Thyroid gland (tissue), 4 donors: ENCODE measurements around the gene MYPN. TPM values are rescaled to one million over a fixed set of nuclear protein-coding genes. Genes with fewer than 3 reads are reported as not detected.

ENCODE experiments used
- DNase-seq, 2 donors: peaks; one replicate each; pipeline ENCODE4 v3.0.0-alpha.2; 2019
- H3K27ac ChIP-seq, 3 donors: fragments of 200-600 bp; sonication (generic); 1 replicate in 2 of 3; 2 replicates in 1 of 3; pipeline ENCODE4 v1.5.1; 2016 to 2019; ENCODE audit warnings: mild to moderate bottlenecking in 1 of 3, moderate library complexity in 1 of 3
- H3K27me3 ChIP-seq: fragments of 200-600 bp; sonication (generic); one replicate; pipeline ENCODE4 v1.5.1; 2019
- H3K36me3 ChIP-seq, 2 donors: fragments of 200-600 bp; sonication (generic); one replicate each; pipeline ENCODE4 v1.5.1; 2016 to 2019
- H3K4me1 ChIP-seq, 2 donors: fragments of 200-600 bp; sonication (generic); one replicate each; pipeline ENCODE4 v1.5.1; 2017 to 2019
- H3K4me3 ChIP-seq, 3 donors: fragments of 200-600 bp; sonication (generic); replicated peaks in 1 of 3; 1 replicate in 2 of 3; 2 replicates in 1 of 3; pipeline ENCODE4 v1.5.1; 2016; ENCODE audit warnings: mild to moderate bottlenecking in 1 of 3
- H3K9me3 ChIP-seq: fragments of 200-600 bp; sonication (generic); one replicate; pipeline ENCODE4 v1.5.1; 2017
- CTCF ChIP-seq, 6 experiments: fragments of 200-600 bp in 3 of 6; fragments of 450-650 bp in 3 of 6; sonication (generic) in 3 of 6; IDR thresholded peaks; one replicate each; pipeline ENCODE4 v1.5.1; 2016 to 2019; ENCODE audit warnings: antibody characterized with exemption in 6 of 6, mild to moderate bottlenecking in 2 of 6, inconsistent platforms in 1 of 6, moderate library complexity in 1 of 6
- POLR2A ChIP-seq, 2 donors: fragments of 450-650 bp; IDR thresholded peaks; one replicate each; pipeline ENCODE4 v1.6.1; 2017; ENCODE audit warnings: antibody characterized with exemption in 2 of 2, mild to moderate bottlenecking in 2 of 2, moderate library complexity in 1 of 2
- WGBS, 2 donors: methylation state at CpG; one replicate each; pipeline ENCODE4 v1.1.5; 2017; 5-methylcytosine and 5-hydroxymethylcytosine counted together
- intact Hi-C: fragments of 100-400 bp; cut with DNase I; formaldehyde crosslinking; loops from one replicate; pipeline ENCODE4 v1.15.1; 2023
- total RNA-seq, 4 donors: library from RNA; depleted of rRNA; stranded (reverse); fragments of >200 nt; gene quantifications; one replicate each; pipeline ENCODE4 v1.2.3, GENCODE V29; 2016

MYPN gene
- total RNA-seq, 4 donors from 2014 or later, result 0.11 TPM; not detected in 3

- Histone ChIP-seq H3K27ac (no peak overlapping the region), H3K4me1 (no peaks in the 10 kb centered on the region), H3K36me3 (no peaks in the 10 kb centered on the region), H3K9me3 (no peaks in the 10 kb centered on the region), H3K4me3 (no peak overlapping the region), H3K27me3 (peaks cover 3% of the 10 kb centered on the region)
- WGBS, 2 donors, result 88% methylated on average over 6 of the region's 6 CpGs
- no peak for DNase-seq
- TF ChIP-seq CTCF (IDR thresholded peaks at IDR 0.05) (no peak), POLR2A (IDR thresholded peaks at IDR 0.05) (no peak)
- intact Hi-C loops, result no loop called here
Measured at GRCh38 chr10:68081916-68082315, 27.4 kb upstream of the MYPN start.

DNA sequence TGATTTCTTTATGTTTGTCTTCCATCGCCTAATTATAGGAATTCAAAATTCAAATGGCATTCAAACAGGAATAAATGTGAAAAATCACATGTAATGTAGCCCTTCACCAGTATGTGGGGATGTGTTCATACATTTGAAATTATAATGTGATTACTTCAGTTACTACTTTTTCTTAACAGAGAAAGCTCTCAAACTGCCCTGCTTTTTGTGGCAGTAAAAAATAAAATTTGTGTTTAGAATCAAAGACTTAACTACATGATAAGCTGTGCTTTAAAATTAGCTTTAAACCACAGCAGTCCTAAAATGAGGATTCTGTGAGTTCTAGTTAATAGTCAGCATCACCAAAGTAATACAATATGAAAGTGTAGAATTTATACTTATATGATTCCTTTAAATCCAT is 26.4 kb upstream of the MYPN start:
- no peak for DNase-seq
- Histone ChIP-seq H3K27me3 (peaks cover 3% of the 10 kb centered on the region), H3K36me3 (no peaks in the 10 kb centered on the region), H3K27ac (no peak overlapping the region), H3K4me3 (no peak overlapping the region), H3K4me1 (no peaks in the 10 kb centered on the region), H3K9me3 (no peaks in the 10 kb centered on the region)
- intact Hi-C loops, result no loop called here
- TF ChIP-seq POLR2A (IDR thresholded peaks at IDR 0.05), result no peak
- no peak for TF ChIP-seq CTCF (IDR thresholded peaks at IDR 0.05)
- 61 to 64% methylated on average over 1 of the region's 1 CpG for WGBS, 2 donors

DNA sequence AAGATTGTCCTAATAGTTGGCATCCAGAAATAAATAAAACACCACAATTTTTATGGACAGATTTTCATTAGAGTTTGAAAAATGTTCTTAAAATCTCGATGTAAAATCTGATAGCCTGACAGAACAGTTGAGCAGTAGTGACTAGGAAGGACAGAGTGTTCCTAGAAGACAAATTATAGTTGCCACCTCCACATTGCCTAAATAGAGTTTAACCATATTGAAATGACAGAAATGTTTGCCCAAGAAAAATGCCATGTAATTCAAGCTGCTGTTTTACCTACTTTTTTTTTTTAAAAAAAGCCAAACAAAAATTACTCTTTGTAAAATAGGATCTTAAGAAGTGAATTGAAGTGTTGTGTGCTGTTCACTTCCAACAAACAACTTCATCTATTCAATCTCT is 25.3 kb upstream of the MYPN start:
- H3K9me3 ChIP-seq, result no peaks in the 10 kb centered on the region
- no peak overlapping the region for H3K4me3 ChIP-seq
- WGBS, 2 donors, result 63 to 67% methylated on average over 1 of the region's 1 CpG
- H3K27ac ChIP-seq, result no peak overlapping the region
- no peaks in the 10 kb centered on the region for H3K36me3 ChIP-seq
- intact Hi-C loops, result no loop called here
- peaks cover 3% of the 10 kb centered on the region for H3K27me3 ChIP-seq
- no peak for DNase-seq
- no peaks in the 10 kb centered on the region for H3K4me1 ChIP-seq
- TF ChIP-seq CTCF (IDR thresholded peaks at IDR 0.05), result no peak

- no peak overlapping the region for H3K27ac ChIP-seq
- H3K27me3 ChIP-seq, result no peaks in the 10 kb centered on the region
- no peaks in the 10 kb centered on the region for H3K4me1 ChIP-seq
- H3K4me3 ChIP-seq, result no peak overlapping the region
- no peak for DNase-seq
- H3K9me3 ChIP-seq, result no peaks in the 10 kb centered on the region
- 89 to 90% methylated on average over 4 of the region's 4 CpGs for WGBS, 2 donors
- intact Hi-C loops, result no loop called here
- TF ChIP-seq CTCF (IDR thresholded peaks at IDR 0.05) (no peak), POLR2A (IDR thresholded peaks at IDR 0.05) (no peak)
- H3K36me3 ChIP-seq, result no peaks in the 10 kb centered on the region
Measured at GRCh38 chr10:68084469-68084868, 24.8 kb upstream of the MYPN start.

- 71 to 73% methylated on average over 2 of the region's 2 CpGs for WGBS, 2 donors
- Histone ChIP-seq H3K27me3 (no peaks in the 10 kb centered on the region), H3K9me3 (no peaks in the 10 kb centered on the region), H3K27ac (no peak overlapping the region), H3K36me3 (no peaks in the 10 kb centered on the region), H3K4me1 (no peaks in the 10 kb centered on the region), H3K4me3 (no peak overlapping the region)
- no peak for TF ChIP-seq CTCF (IDR thresholded peaks at IDR 0.05)
- intact Hi-C loops, result no loop called here
- no peak for DNase-seq
Measured at GRCh38 chr10:68086011-68086410, 23.3 kb upstream of the MYPN start.
